LNCaP clone FGC (cell line): ENCODE measurements around the gene MATCAP1.

Source experiments
- DNase-seq: peaks from one replicate; pipeline ENCODE4 v3.0.0-alpha.2; 2011; ENCODE audit warnings: low read depth
- H3K4me3 ChIP-seq: 2 replicates; pipeline ENCODE4 v1.5.1; 2011; ENCODE audit warnings: mild to moderate bottlenecking, low read depth, low read length, control low read depth
- CTCF ChIP-seq: IDR thresholded peaks from 2 replicates; pipeline ENCODE4 v1.5.1; 2012; ENCODE audit warnings: mild to moderate bottlenecking; ENCODE audit not compliant: control insufficient read depth, insufficient read depth; ENCODE audit errors: extremely low read depth

Gene MATCAP1

GRCh38 chr16:67226804-67227566 is 43.2 kb upstream of the MATCAP1 start, which contains the start of gene TMEM208:
Gene TMEM208, plus strand, starts transcription at chr16:67227130. Its CDS starts 89 bp downstream, at chr16:67227219.
- peak; percentile 95 for DNase-seq
- H3K4me3 ChIP-seq: peak within 1 kb of the TSS; percentile 100
- peak; percentile 17; the same call in 1 of the 2 replicates for TF ChIP-seq CTCF

GRCh38 chr16:67226295-67226803 is 42.6 kb upstream of the MATCAP1 start:
- no peak for DNase-seq
- TF ChIP-seq CTCF: no peak
- peak overlapping the region; percentile 100 for H3K4me3 ChIP-seq

- TF ChIP-seq CTCF: no peak
- no peak overlapping the region for H3K4me3 ChIP-seq
- peak; percentile 46 for DNase-seq
These were observed 40.2 kb upstream of the MATCAP1 start for GRCh38 chr16:67223992-67224391.

GRCh38 chr16:67216612-67217490 is 33.1 kb upstream of the MATCAP1 start:
- DNase-seq: no peak
- no peak for TF ChIP-seq CTCF
- no peak overlapping the region for H3K4me3 ChIP-seq

- TF ChIP-seq CTCF: no peak
- DNase-seq: no peak
- H3K4me3 ChIP-seq: no peak overlapping the region
These were observed 31.9 kb upstream of the MATCAP1 start for GRCh38 chr16:67215706-67216105.

- TF ChIP-seq CTCF: no peak
- DNase-seq: no peak
- no peak overlapping the region for H3K4me3 ChIP-seq
These were observed 29.6 kb upstream of the MATCAP1 start for GRCh38 chr16:67213197-67214019.
